SJCRH30 (cell line): Measurements from ENCODE around the gene PDE1A. TPM values are rescaled to one million over a fixed set of nuclear protein-coding genes. Genes with fewer than 3 reads are reported as not detected.

Experiments
- DNase-seq, 2 experiments: peaks; one replicate each; pipeline ENCODE4 v3.0.0-alpha.2; 2015 to 2020
- H3K27ac ChIP-seq: fragments of 250-450 bp; sonication (Bioruptor Pico); 2 replicates; pipeline ENCODE4 v1.5.1; 2020; ENCODE audit warnings: mild to moderate bottlenecking, moderate library complexity
- H3K27me3 ChIP-seq: fragments of 250-450 bp; sonication (Bioruptor Pico); 2 replicates; pipeline ENCODE4 v1.5.1; 2020; ENCODE audit warnings: mild to moderate bottlenecking, moderate library complexity
- H3K36me3 ChIP-seq: fragments of 250-450 bp; sonication (Bioruptor Pico); 2 replicates; pipeline ENCODE4 v1.5.1; 2020; ENCODE audit warnings: mild to moderate bottlenecking, moderate library complexity
- H3K4me1 ChIP-seq: fragments of 250-450 bp; sonication (Bioruptor Pico); 2 replicates; pipeline ENCODE4 v1.5.1; 2020; ENCODE audit warnings: mild to moderate bottlenecking, moderate library complexity
- H3K4me3 ChIP-seq: fragments of 250-450 bp; sonication (Bioruptor Pico); 2 replicates; pipeline ENCODE4 v1.5.1; 2020; ENCODE audit warnings: mild to moderate bottlenecking, moderate library complexity
- H3K9me3 ChIP-seq: fragments of 250-450 bp; sonication (Bioruptor Pico); replicated peaks from 2 replicates; pipeline ENCODE4 v1.5.1; 2020; ENCODE audit warnings: mild to moderate bottlenecking, moderate library complexity
- total RNA-seq: library from RNA; depleted of rRNA; stranded (reverse); fragments of >200 nt; shearing (Covaris generic); gene quantifications from 2 replicates; pipeline ENCODE4 v1.2.3, GENCODE V29; 2014

The PDE1A gene
- total RNA-seq, 1 experiment from 2014 or later, result 1.6 TPM

GRCh38 chr2:182207049-182207746, 219.6 kb downstream of the PDE1A start:
- H3K4me3 ChIP-seq, result no peak overlapping the region
- no peaks in the 10 kb centered on the region; the same call in 1 of the 2 replicates for H3K9me3 ChIP-seq
- H3K27me3 ChIP-seq, result no peaks in the 10 kb centered on the region
- H3K36me3 ChIP-seq, result no peaks in the 10 kb centered on the region
- DNase-seq, result no peak
- no peaks in the 10 kb centered on the region for H3K4me1 ChIP-seq
- no peak overlapping the region for H3K27ac ChIP-seq

- Histone ChIP-seq H3K27ac (no peak overlapping the region), H3K4me1 (no peaks in the 10 kb centered on the region), H3K9me3 (no peaks in the 10 kb centered on the region), H3K27me3 (no peaks in the 10 kb centered on the region), H3K36me3 (no peaks in the 10 kb centered on the region), H3K4me3 (no peak overlapping the region)
- no peak for DNase-seq
These were observed 229.3 kb downstream of the PDE1A start for GRCh38 chr2:182197529-182197928.

GRCh38 chr2:182193291-182193690, 233.5 kb downstream of the PDE1A start:
- no peak for DNase-seq
- no peaks in the 10 kb centered on the region for H3K27me3 ChIP-seq

GRCh38 chr2:182191061-182191460, 235.8 kb downstream of the PDE1A start:
- H3K27ac ChIP-seq, result no peak overlapping the region
- H3K4me3 ChIP-seq, result no peak overlapping the region
- no peaks in the 10 kb centered on the region for H3K9me3 ChIP-seq
- no peaks in the 10 kb centered on the region for H3K27me3 ChIP-seq
- DNase-seq, result no peak
- no peaks in the 10 kb centered on the region for H3K4me1 ChIP-seq
- H3K36me3 ChIP-seq, result no peaks in the 10 kb centered on the region

More at GRCh38 chr2:182193291-182193690, 233.5 kb downstream of the PDE1A start:
- no peaks in the 10 kb centered on the region for H3K4me1 ChIP-seq
- no peak overlapping the region for H3K27ac ChIP-seq
- H3K9me3 ChIP-seq, result no peaks in the 10 kb centered on the region
- no peaks in the 10 kb centered on the region for H3K36me3 ChIP-seq
- H3K4me3 ChIP-seq, result no peak overlapping the region

GRCh38 chr2:182187130-182187529, 239.7 kb downstream of the PDE1A start:
- Histone ChIP-seq H3K36me3 (no peaks in the 10 kb centered on the region), H3K27ac (no peak overlapping the region), H3K9me3 (peaks cover 8% of the 10 kb centered on the region; the same call in 1 of the 2 replicates), H3K4me3 (no peak overlapping the region), H3K27me3 (no peaks in the 10 kb centered on the region), H3K4me1 (no peaks in the 10 kb centered on the region)
- DNase-seq, result peak in 1 of 2 experiments; percentile 10

GRCh38 chr2:182186132-182186735, 240.6 kb downstream of the PDE1A start:
- H3K9me3 ChIP-seq, result peaks cover 8% of the 10 kb centered on the region; the same call in 1 of the 2 replicates
- H3K27ac ChIP-seq, result no peak overlapping the region
- no peaks in the 10 kb centered on the region for H3K4me1 ChIP-seq
- H3K4me3 ChIP-seq, result no peak overlapping the region
- H3K27me3 ChIP-seq, result no peaks in the 10 kb centered on the region
- peak in 1 of 2 experiments; percentile 78 for DNase-seq
- no peaks in the 10 kb centered on the region for H3K36me3 ChIP-seq

GRCh38 chr2:182182436-182182835, 244.4 kb downstream of the PDE1A start:
- DNase-seq, result no peak
- peaks cover 8% of the 10 kb centered on the region; the same call in 1 of the 2 replicates for H3K9me3 ChIP-seq
- no peaks in the 10 kb centered on the region for H3K27me3 ChIP-seq
- H3K36me3 ChIP-seq, result no peaks in the 10 kb centered on the region
- H3K4me1 ChIP-seq, result no peaks in the 10 kb centered on the region
- no peak overlapping the region for H3K4me3 ChIP-seq
- no peak overlapping the region for H3K27ac ChIP-seq

GRCh38 chr2:182181381-182181780, 245.5 kb downstream of the PDE1A start:
- no peak overlapping the region for H3K4me3 ChIP-seq
- no peak for DNase-seq

GRCh38 chr2:182179176-182179575, 247.7 kb downstream of the PDE1A start:
- no peak for DNase-seq
- no peak overlapping the region for H3K27ac ChIP-seq
- peaks cover 8% of the 10 kb centered on the region; the same call in 1 of the 2 replicates for H3K9me3 ChIP-seq
- H3K27me3 ChIP-seq, result no peaks in the 10 kb centered on the region
- no peaks in the 10 kb centered on the region for H3K36me3 ChIP-seq
- no peak overlapping the region for H3K4me3 ChIP-seq
- H3K4me1 ChIP-seq, result no peaks in the 10 kb centered on the region

More at GRCh38 chr2:182181381-182181780, 245.5 kb downstream of the PDE1A start:
- H3K4me1 ChIP-seq, result no peaks in the 10 kb centered on the region
- H3K9me3 ChIP-seq, result peaks cover 8% of the 10 kb centered on the region; the same call in 1 of the 2 replicates
- H3K36me3 ChIP-seq, result no peaks in the 10 kb centered on the region
- H3K27me3 ChIP-seq, result no peaks in the 10 kb centered on the region
- no peak overlapping the region for H3K27ac ChIP-seq

- no peak for DNase-seq
- Histone ChIP-seq H3K27ac (no peak overlapping the region), H3K27me3 (no peaks in the 10 kb centered on the region), H3K9me3 (no peaks in the 10 kb centered on the region), H3K36me3 (no peaks in the 10 kb centered on the region), H3K4me1 (no peaks in the 10 kb centered on the region), H3K4me3 (no peak overlapping the region)
These were observed 252.8 kb downstream of the PDE1A start for GRCh38 chr2:182173944-182174622.

- Histone ChIP-seq H3K36me3 (no peaks in the 10 kb centered on the region), H3K27me3 (no peaks in the 10 kb centered on the region), H3K4me1 (no peaks in the 10 kb centered on the region), H3K9me3 (no peaks in the 10 kb centered on the region), H3K27ac (no peak overlapping the region), H3K4me3 (no peak overlapping the region)
- DNase-seq, result no peak
These were observed 256.5 kb downstream of the PDE1A start for GRCh38 chr2:182170341-182170740.

GRCh38 chr2:182167882-182168281, 259.0 kb downstream of the PDE1A start:
- Histone ChIP-seq H3K4me3 (no peak overlapping the region), H3K9me3 (no peaks in the 10 kb centered on the region), H3K4me1 (no peaks in the 10 kb centered on the region), H3K27ac (no peak overlapping the region), H3K27me3 (no peaks in the 10 kb centered on the region), H3K36me3 (no peaks in the 10 kb centered on the region)
- no peak for DNase-seq

- no peaks in the 10 kb centered on the region for H3K9me3 ChIP-seq
- no peak overlapping the region for H3K4me3 ChIP-seq
- no peaks in the 10 kb centered on the region for H3K4me1 ChIP-seq
- DNase-seq, result no peak
- no peak overlapping the region for H3K27ac ChIP-seq
- H3K27me3 ChIP-seq, result no peaks in the 10 kb centered on the region
- H3K36me3 ChIP-seq, result no peaks in the 10 kb centered on the region
These were observed 260.0 kb downstream of the PDE1A start for GRCh38 chr2:182166841-182167240.

- DNase-seq, result no peak
- Histone ChIP-seq H3K4me1 (no peaks in the 10 kb centered on the region), H3K36me3 (no peaks in the 10 kb centered on the region), H3K4me3 (no peak overlapping the region), H3K27me3 (no peaks in the 10 kb centered on the region), H3K9me3 (no peaks in the 10 kb centered on the region), H3K27ac (no peak overlapping the region)
These were observed 260.4 kb downstream of the PDE1A start for GRCh38 chr2:182166406-182166805.

- no peak overlapping the region for H3K27ac ChIP-seq
- DNase-seq, result no peak
- no peaks in the 10 kb centered on the region for H3K36me3 ChIP-seq
- H3K4me1 ChIP-seq, result no peaks in the 10 kb centered on the region
- no peak overlapping the region for H3K4me3 ChIP-seq
- H3K27me3 ChIP-seq, result no peaks in the 10 kb centered on the region
- no peaks in the 10 kb centered on the region for H3K9me3 ChIP-seq
These were observed 261.6 kb downstream of the PDE1A start for GRCh38 chr2:182165202-182165601.
